OCI-LY1 (cell line): Measurements from ENCODE around the gene GALNT14.

Experiments used
- H2AFZ ChIP-seq: fragments of 200-600 bp; sonication (generic), shearing (Covaris generic); 2 replicates; pipeline ENCODE4 v1.6.0; 2014; ENCODE audit warnings: antibody characterized with exemption, mild to moderate bottlenecking, low read length
- H3F3A ChIP-seq: fragments of 200-600 bp; sonication (generic), shearing (Covaris generic); 2 replicates; pipeline ENCODE4 v1.6.0; 2014; ENCODE audit warnings: mild to moderate bottlenecking, antibody characterized with exemption, low read length, moderate library complexity; ENCODE audit not compliant: insufficient read depth
- H3K27ac ChIP-seq: fragments of 200-600 bp; sonication (generic); 2 replicates; pipeline ENCODE4 v1.5.1; 2014; ENCODE audit warnings: low read length, mixed run types, mild to moderate bottlenecking, low read depth; ENCODE audit not compliant: poor library complexity, severe bottlenecking
- H3K27me3 ChIP-seq: fragments of 200-600 bp; sonication (generic); 2 replicates; pipeline ENCODE4 v1.6.0; 2014; ENCODE audit warnings: antibody characterized with exemption, mild to moderate bottlenecking, low read length, moderate library complexity; ENCODE audit not compliant: insufficient read depth
- H3K36me3 ChIP-seq: fragments of 200-600 bp; sonication (generic); 2 replicates; pipeline ENCODE4 v1.6.1; 2014; ENCODE audit warnings: mild to moderate bottlenecking, antibody characterized with exemption, low read length, moderate library complexity, mixed read lengths; ENCODE audit not compliant: insufficient read depth
- H3K4me1 ChIP-seq: fragments of 200-600 bp; sonication (generic); 2 replicates; pipeline ENCODE4 v1.5.1; 2014; ENCODE audit warnings: mild to moderate bottlenecking, low read length, moderate library complexity; ENCODE audit not compliant: insufficient read depth, severe bottlenecking
- H3K4me2 ChIP-seq: fragments of 200-600 bp; sonication (generic), shearing (Covaris generic); 2 replicates; pipeline ENCODE4 v1.6.1; 2014; ENCODE audit warnings: low read length
- H3K4me3 ChIP-seq: fragments of 200-600 bp; sonication (generic); 2 replicates; pipeline ENCODE4 v1.5.1; 2014; ENCODE audit warnings: low read length, low read depth, mild to moderate bottlenecking, mixed read lengths; ENCODE audit not compliant: poor library complexity, severe bottlenecking
- H3K79me2 ChIP-seq: fragments of 200-600 bp; shearing (Covaris generic); 2 replicates; pipeline ENCODE4 v1.6.1; 2016; ENCODE audit warnings: mixed run types, low read length, mixed read lengths; ENCODE audit not compliant: insufficient read depth
- H3K9ac ChIP-seq: fragments of 200-600 bp; sonication (generic), shearing (Covaris generic); 2 replicates; pipeline ENCODE4 v1.6.1; 2014; ENCODE audit warnings: mild to moderate bottlenecking, low read length, mixed read lengths
- H3K9me2 ChIP-seq: fragments of 200-600 bp; sonication (generic), shearing (Covaris generic); 2 replicates; pipeline ENCODE4 v1.6.1; 2014; ENCODE audit warnings: low read depth, mild to moderate bottlenecking, low read length, mixed read lengths
- H3K9me3 ChIP-seq: fragments of 200-600 bp; shearing (Covaris generic); 2 replicates; pipeline ENCODE4 v1.6.1; 2014; ENCODE audit warnings: low read length, mixed read lengths
- H4K20me1 ChIP-seq: fragments of 200-600 bp; sonication (generic), shearing (Covaris generic); 2 replicates; pipeline ENCODE4 v1.6.0; 2016; ENCODE audit warnings: mild to moderate bottlenecking, low read length; ENCODE audit not compliant: insufficient read depth
- EZH2 ChIP-seq: fragments of 200-600 bp; sonication (generic), shearing (Covaris generic); IDR thresholded peaks from 2 replicates; pipeline ENCODE4 v1.8.0; 2017; ENCODE audit warnings: borderline replicate concordance, mixed run types, mild to moderate bottlenecking, antibody characterized with exemption, low read length, moderate library complexity, mixed read lengths
- TF ChIP-seq, protein P1 (sequence below): fragments of 200-600 bp; sonication (generic), shearing (Covaris generic); IDR thresholded peaks from 2 replicates; pipeline ENCODE4 v1.5.1; 2017; ENCODE audit warnings: mild to moderate bottlenecking, antibody characterized with exemption, low read length, moderate library complexity, mixed read lengths

Gene GALNT14

DNA sequence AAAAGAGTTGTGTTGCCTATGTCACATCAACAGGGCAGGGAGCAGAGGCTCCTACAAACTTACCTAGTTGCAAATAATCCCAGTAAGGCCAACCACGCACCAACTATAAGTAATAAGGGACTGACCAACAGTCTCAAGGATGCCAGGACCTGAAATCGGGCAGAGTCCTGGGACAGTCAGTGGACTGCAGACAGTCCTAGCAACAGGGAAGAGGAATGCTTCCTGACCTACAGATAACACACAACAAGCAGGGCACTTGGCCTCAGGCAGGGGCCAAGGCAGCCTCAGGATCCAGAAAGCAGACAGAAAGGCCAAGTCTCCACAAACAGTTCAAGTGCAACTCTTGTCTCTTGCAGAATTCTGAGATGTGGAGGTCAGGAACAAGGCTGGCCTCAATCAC lies 56.2 kb downstream of the GALNT14 start:
- Histone ChIP-seq H3K27me3 (no peaks in the 10 kb centered on the region), H3K9me3 (no peaks in the 10 kb centered on the region), H3K79me2 (no peaks in the 10 kb centered on the region), H4K20me1 (no peaks in the 10 kb centered on the region), H3K4me3 (no peak overlapping the region), H3K4me1 (no peaks in the 10 kb centered on the region), H3K9ac (no peak overlapping the region), H3K4me2 (no peak overlapping the region), H2AFZ (no peak overlapping the region), H3K27ac (no peak overlapping the region), H3K9me2 (no peaks in the 10 kb centered on the region), H3F3A (no peaks in the 10 kb centered on the region), H3K36me3 (no peaks in the 10 kb centered on the region)
- TF ChIP-seq, protein P1, sequence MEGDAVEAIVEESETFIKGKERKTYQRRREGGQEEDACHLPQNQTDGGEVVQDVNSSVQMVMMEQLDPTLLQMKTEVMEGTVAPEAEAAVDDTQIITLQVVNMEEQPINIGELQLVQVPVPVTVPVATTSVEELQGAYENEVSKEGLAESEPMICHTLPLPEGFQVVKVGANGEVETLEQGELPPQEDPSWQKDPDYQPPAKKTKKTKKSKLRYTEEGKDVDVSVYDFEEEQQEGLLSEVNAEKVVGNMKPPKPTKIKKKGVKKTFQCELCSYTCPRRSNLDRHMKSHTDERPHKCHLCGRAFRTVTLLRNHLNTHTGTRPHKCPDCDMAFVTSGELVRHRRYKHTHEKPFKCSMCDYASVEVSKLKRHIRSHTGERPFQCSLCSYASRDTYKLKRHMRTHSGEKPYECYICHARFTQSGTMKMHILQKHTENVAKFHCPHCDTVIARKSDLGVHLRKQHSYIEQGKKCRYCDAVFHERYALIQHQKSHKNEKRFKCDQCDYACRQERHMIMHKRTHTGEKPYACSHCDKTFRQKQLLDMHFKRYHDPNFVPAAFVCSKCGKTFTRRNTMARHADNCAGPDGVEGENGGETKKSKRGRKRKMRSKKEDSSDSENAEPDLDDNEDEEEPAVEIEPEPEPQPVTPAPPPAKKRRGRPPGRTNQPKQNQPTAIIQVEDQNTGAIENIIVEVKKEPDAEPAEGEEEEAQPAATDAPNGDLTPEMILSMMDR, result no peak
- TF ChIP-seq EZH2, result no peak

DNA sequence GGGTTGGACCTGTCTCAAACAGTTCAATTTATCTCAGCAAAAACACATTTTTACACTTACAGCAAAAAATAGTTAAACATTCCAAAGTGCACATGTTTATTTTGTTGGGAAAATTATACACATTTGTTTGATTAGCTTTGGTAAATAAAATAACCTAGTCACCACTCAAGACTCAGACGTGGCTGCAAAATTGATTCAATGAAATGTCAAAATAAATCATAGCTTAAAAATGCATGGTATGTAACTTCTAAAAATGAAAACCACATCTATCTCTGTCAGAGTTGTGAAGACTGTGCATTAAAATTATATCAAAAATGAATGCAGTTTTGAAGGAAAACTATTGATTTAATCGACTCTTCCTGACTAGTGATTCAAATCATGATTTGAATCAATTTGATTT lies 56.7 kb downstream of the GALNT14 start:
- Histone ChIP-seq H3K36me3 (no peaks in the 10 kb centered on the region), H4K20me1 (no peaks in the 10 kb centered on the region), H3K4me1 (no peaks in the 10 kb centered on the region), H3F3A (no peaks in the 10 kb centered on the region), H3K4me3 (no peak overlapping the region), H3K4me2 (no peak overlapping the region), H3K9me2 (no peaks in the 10 kb centered on the region), H2AFZ (no peak overlapping the region), H3K79me2 (no peaks in the 10 kb centered on the region), H3K9me3 (no peaks in the 10 kb centered on the region), H3K27ac (no peak overlapping the region), H3K9ac (no peak overlapping the region), H3K27me3 (no peaks in the 10 kb centered on the region)
- TF ChIP-seq EZH2, result no peak
- TF ChIP-seq, protein P1, result no peak

DNA sequence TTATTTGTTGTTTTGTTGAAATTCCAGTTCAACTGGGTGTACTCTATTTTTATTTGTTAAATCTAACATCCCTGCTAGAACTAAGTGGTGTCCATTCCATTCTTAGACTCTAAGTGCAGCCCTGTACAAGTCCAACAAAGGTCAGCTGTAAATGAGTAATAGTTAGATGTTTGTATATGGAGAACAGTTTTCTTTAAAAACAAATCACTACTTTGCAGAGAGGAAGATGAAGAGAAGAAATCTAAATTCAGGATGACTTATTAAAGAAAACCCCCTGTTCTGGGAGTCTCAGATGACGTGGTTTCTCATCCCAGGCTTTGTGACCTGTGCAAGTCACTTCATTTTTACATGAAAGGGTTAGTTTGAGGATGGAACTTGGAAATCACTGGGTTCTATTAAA lies 57.9 kb downstream of the GALNT14 start:
- Histone ChIP-seq H3K9me2 (no peaks in the 10 kb centered on the region), H3K4me3 (no peak overlapping the region), H3K79me2 (no peaks in the 10 kb centered on the region), H3K27me3 (no peaks in the 10 kb centered on the region), H3K4me2 (no peak overlapping the region), H3K27ac (no peak overlapping the region), H3K9me3 (no peaks in the 10 kb centered on the region), H2AFZ (no peak overlapping the region), H4K20me1 (no peaks in the 10 kb centered on the region), H3K36me3 (no peaks in the 10 kb centered on the region), H3F3A (no peaks in the 10 kb centered on the region), H3K4me1 (no peaks in the 10 kb centered on the region), H3K9ac (no peak overlapping the region)
- no peak for TF ChIP-seq EZH2
- TF ChIP-seq, protein P1, result no peak
